ENCODE measurements around the gene FGFRL1.

The FGFRL1 gene

DNA sequence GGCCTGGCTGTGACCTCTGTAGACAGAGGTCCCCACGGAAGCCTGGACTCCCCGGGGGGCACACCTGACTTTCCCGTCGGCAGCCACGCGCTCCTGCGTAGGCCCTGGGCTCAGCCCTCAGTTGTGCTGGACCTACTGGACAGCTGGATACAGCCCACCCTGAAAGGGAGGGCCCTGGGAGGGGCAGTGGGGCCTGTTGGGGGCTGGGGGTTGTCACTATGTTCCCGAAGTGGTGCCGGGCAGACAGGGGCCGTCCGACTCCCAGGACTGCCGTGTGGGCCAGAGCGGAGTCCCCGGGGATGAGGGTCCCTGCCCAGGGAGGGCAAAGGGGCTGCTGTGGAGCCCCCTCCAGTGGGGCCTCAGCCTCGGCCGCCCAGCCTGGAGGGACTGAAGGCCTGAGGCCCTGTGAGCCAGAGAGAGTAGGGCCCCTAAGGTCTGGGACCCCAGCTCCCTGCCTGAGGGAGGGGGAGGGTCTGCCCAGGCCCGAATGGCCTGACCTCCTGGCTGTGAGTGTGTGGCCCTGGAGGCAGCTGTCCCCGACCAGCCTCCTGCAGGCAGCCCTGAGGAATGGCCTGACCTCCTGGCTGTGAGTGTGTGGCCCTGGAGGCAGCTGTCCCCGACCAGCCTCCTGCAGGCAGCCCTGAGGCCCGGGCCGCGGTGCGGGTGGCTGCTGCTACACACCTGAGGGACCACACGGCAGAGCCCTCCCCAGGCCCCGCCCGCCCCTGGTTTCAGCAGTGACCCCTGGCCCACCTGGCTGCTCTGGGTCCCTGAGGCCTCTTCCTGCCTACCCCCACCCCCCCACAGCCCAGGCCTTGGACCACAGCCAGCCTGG is 25.8 kb downstream of the FGFRL1 start:
- Histone ChIP-seq H3K4me3 (ENCODE audit: insufficient read length, low read depth) (no peak overlapping the region), H3K36me3 (ENCODE audit: insufficient read depth, insufficient read length, low read length) (no peaks in the 10 kb centered on the region), H3K9me3 (ENCODE audit: insufficient read depth, low read length) (no peaks in the 10 kb centered on the region), H3K27me3 (ENCODE audit: insufficient read depth, insufficient read length) (peaks cover 2% of the 10 kb centered on the region), H3K4me1 (ENCODE audit: insufficient read depth, insufficient read length) (peaks cover 45% of the 10 kb centered on the region), H3K9ac (ENCODE audit: insufficient read length, low read depth) (peak overlapping the region; percentile 37)
- no peak for DNase-seq (ENCODE audit: low read depth, low spot score)
- no peak for TF ChIP-seq SUZ12 (IDR thresholded peaks at IDR 0.05; ENCODE audit: extremely low read depth, insufficient read depth, insufficient read length)

DNA sequence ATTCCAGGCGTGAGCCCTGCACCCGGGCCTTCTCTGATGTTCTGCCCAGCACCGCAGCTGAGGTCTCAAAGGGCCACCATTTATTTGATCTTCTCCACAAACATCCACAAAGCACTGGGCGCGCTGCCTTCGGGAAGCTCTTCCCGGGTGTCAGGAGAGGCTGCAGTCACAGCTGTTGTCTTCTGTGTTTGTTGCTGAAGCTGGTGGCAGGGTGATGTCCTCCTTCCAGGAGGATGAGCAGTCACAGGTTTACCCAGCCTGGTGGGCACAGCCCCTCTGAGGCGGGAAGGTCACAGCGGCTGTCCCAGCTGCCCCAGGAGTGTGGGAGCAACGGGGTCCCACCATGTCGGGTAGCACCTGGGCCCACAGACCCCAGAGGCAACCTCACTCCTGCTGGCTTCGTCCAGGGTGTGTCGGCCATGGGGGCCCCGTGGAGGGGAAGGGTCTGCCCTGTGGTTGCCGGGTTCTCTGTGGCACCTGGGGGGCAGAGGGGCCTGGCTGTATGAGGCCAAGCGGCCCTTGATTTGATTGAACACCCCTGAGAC is 27.6 kb downstream of the FGFRL1 start:
- TF ChIP-seq YY1 (IDR thresholded peaks at IDR 0.05; ENCODE audit: insufficient read depth, insufficient read length) (no peak), ZNF274 (IDR thresholded peaks at IDR 0.05; ENCODE audit: low read depth, low read length) (no peak), SUZ12 (IDR thresholded peaks at IDR 0.05; ENCODE audit: extremely low read depth, insufficient read depth, insufficient read length) (no peak)
- peak overlapping the region; percentile 37 for H3K9ac ChIP-seq (ENCODE audit: insufficient read length, low read depth)
- peaks cover 7% of the 10 kb centered on the region for H3K27me3 ChIP-seq (ENCODE audit: insufficient read depth, insufficient read length)
- no peak for DNase-seq (ENCODE audit: low read depth, low spot score)
- H3K4me3 ChIP-seq (ENCODE audit: insufficient read length, low read depth): no peak overlapping the region
- no peaks in the 10 kb centered on the region for H3K36me3 ChIP-seq (ENCODE audit: insufficient read depth, insufficient read length, low read length)
- no peaks in the 10 kb centered on the region for H3K9me3 ChIP-seq (ENCODE audit: insufficient read depth, low read length)
- H3K4me1 ChIP-seq (ENCODE audit: insufficient read depth, insufficient read length): peaks cover 50% of the 10 kb centered on the region

DNA sequence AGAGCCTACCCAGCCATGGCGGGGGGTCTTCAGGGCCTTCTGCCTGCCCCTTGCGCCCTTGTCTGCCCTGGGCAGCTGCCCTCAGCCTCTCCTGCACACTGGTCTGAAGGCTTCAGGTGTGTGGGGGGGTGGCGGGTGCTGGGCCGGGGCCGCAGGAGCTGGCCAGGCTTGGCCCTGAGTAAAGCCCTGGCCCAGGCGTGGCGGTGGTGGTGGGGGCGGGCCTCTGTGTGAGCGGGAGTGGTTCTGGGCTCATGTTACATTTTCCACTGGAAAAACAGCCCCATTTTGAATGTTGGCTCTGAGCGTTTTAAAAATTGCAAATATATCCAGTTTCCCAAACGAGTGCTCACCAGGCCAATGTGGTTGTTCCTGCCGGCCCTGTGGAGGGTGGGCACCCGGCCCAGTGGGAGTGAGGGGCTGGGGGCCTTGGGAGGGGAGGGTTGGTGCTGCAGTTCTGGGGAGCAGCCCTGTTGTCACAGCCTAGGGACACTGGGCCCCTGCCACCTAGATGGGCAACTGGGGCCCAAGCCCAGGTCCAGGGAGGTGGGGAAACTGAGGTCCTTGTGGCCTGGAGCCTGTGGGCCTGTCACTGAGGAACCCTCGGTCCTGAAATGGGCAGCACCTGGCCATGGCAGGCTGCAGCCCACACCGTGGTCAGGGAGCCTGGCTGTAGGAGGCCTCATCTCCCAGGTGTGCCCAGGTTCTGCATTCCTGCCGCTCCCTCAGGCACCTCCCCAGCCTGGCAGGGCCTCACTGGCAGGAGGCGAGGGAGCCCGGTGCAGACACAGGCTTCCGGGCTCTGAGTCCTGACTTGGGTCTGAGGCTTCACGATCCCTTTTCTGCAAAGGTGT is 28.3 kb downstream of the FGFRL1 start:
- DNase-seq (ENCODE audit: low read depth, low spot score): no peak
- Histone ChIP-seq H3K27me3 (ENCODE audit: insufficient read depth, insufficient read length) (peaks cover 11% of the 10 kb centered on the region), H3K9ac (ENCODE audit: insufficient read length, low read depth) (peak overlapping the region; percentile 38), H3K9me3 (ENCODE audit: insufficient read depth, low read length) (no peaks in the 10 kb centered on the region), H3K4me3 (ENCODE audit: insufficient read length, low read depth) (no peak overlapping the region), H3K4me1 (ENCODE audit: insufficient read depth, insufficient read length) (peaks cover 53% of the 10 kb centered on the region), H3K36me3 (ENCODE audit: insufficient read depth, insufficient read length, low read length) (no peaks in the 10 kb centered on the region)
- TF ChIP-seq SUZ12 (IDR thresholded peaks at IDR 0.05; ENCODE audit: extremely low read depth, insufficient read depth, insufficient read length) (no peak), YY1 (IDR thresholded peaks at IDR 0.05; ENCODE audit: insufficient read depth, insufficient read length) (no peak), ZNF274 (IDR thresholded peaks at IDR 0.05; ENCODE audit: low read depth, low read length) (no peak)

DNA sequence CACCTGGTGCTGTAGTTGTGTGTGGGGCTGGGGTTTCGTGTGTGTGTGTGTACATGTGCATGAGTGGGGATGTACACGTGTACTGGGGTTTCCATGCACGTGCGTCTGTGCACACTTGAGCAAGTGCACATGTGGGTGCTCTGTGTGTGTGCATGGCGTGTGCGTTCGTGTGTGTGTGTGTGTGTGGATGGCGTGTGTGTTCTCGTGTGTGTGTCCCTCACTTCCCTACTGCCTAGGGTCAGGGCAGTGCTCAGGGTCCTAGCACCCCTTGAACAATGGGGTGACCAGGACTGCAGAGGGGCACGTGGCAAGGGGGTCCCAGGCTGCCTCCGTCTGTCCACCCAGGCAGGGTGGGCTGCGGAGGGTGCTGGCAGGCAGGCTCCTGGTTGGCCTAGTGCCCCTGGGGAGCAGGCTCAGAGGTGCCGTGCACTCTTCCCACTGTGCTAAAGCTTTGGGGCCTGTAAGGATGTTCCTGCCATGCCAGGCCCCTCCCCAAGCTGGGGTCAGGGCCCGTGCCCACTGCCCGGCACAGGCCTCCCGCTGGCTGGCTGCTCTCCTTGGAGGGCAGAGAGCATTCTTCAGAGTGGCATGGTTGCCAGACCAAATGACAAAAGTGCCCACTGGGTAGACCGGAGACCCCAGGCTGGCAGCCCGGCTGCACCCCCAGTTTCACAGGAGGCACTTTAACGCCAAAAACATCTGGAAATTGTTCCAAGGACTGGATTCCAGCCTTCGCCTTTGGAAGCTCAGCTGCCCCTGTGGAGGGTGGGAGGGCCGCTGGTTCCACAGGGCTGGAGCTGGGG is 29.1 kb downstream of the FGFRL1 start:
- no peaks in the 10 kb centered on the region for H3K36me3 ChIP-seq (ENCODE audit: insufficient read depth, insufficient read length, low read length)
- peaks cover 17% of the 10 kb centered on the region for H3K27me3 ChIP-seq (ENCODE audit: insufficient read depth, insufficient read length)
- no peak for TF ChIP-seq YY1 (IDR thresholded peaks at IDR 0.05; ENCODE audit: insufficient read depth, insufficient read length)
- TF ChIP-seq SUZ12 (IDR thresholded peaks at IDR 0.05; ENCODE audit: extremely low read depth, insufficient read depth, insufficient read length): no peak
- TF ChIP-seq ZNF274 (IDR thresholded peaks at IDR 0.05; ENCODE audit: low read depth, low read length): no peak
- DNase-seq (ENCODE audit: low read depth, low spot score): no peak
- H3K9ac ChIP-seq (ENCODE audit: insufficient read length, low read depth): peak overlapping the region; percentile 46
- H3K4me3 ChIP-seq (ENCODE audit: insufficient read length, low read depth): no peak overlapping the region
- H3K9me3 ChIP-seq (ENCODE audit: insufficient read depth, low read length): no peaks in the 10 kb centered on the region
- H3K4me1 ChIP-seq (ENCODE audit: insufficient read depth, insufficient read length): peaks cover 57% of the 10 kb centered on the region

DNA sequence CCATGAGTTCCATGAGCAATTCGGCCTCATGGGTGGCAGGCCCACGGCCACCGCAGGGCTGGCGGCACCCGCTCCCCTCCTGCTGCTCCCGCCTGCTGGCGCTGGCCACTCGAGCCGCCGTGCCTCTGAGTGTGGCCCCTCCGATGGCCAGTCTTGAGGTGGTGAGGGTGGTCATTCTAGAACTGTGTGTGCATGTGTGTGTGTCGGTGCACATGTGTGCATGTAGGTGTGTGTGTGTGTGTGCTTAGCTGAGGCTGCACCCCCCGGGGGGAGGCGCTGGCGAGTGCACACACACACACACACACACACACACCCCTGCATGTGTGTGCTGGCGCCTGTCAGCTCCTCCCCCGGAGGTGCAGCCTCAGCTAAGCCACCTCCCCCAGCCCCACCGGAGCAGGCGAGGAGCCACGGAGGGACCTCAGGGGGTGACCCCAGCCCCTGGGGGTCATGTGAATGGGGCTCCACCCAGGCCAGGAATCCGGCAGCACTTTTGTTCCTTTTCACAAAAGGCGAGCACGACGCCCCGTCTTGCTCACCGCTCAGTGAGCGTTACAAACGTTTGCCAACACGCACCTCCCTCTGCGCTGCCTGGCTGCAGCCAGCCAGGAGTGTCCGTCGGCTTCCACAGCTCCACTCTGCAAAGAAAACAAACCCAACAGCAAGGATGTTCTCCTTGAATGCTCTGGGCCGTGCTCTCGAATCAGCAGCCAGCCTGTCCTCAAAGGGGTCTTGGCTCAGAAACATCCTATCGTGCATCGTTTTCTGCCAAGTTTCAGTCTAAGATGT is 29.9 kb downstream of the FGFRL1 start:
- Histone ChIP-seq H3K4me1 (ENCODE audit: insufficient read depth, insufficient read length) (peaks cover 53% of the 10 kb centered on the region), H3K9me3 (ENCODE audit: insufficient read depth, low read length) (no peaks in the 10 kb centered on the region), H3K36me3 (ENCODE audit: insufficient read depth, insufficient read length, low read length) (no peaks in the 10 kb centered on the region), H3K4me3 (ENCODE audit: insufficient read length, low read depth) (no peak overlapping the region), H3K9ac (ENCODE audit: insufficient read length, low read depth) (peak overlapping the region; percentile 46), H3K27me3 (ENCODE audit: insufficient read depth, insufficient read length) (peaks cover 17% of the 10 kb centered on the region)
- TF ChIP-seq ZNF274 (IDR thresholded peaks at IDR 0.05; ENCODE audit: low read depth, low read length): no peak
- no peak for TF ChIP-seq SUZ12 (IDR thresholded peaks at IDR 0.05; ENCODE audit: extremely low read depth, insufficient read depth, insufficient read length)
- TF ChIP-seq YY1 (IDR thresholded peaks at IDR 0.05; ENCODE audit: insufficient read depth, insufficient read length): no peak
- no peak for DNase-seq (ENCODE audit: low read depth, low spot score)

DNA sequence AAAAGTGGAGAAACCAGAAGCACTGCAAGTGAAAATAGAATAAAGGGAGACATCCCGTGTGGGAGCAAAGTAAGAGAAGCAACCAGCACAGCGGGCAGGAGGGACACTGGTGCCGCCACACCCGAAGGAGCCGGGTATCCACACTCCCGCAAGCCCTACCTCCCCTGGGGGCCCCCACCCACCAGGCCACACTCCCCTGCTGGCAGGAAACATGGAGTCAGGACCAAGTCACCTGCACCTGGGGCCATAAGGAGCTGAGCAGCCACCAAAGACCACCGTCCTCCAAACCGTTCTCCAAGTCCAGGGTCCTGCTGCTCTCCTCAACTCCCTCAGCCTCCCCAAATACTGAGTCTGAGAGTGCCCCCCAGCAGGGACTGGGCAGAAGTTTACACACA is 30.5 kb downstream of the FGFRL1 start:
- no peaks in the 10 kb centered on the region for H3K36me3 ChIP-seq (ENCODE audit: insufficient read depth, insufficient read length, low read length)
- DNase-seq (ENCODE audit: low read depth, low spot score): no peak
- peaks cover 17% of the 10 kb centered on the region for H3K27me3 ChIP-seq (ENCODE audit: insufficient read depth, insufficient read length)
- H3K4me3 ChIP-seq (ENCODE audit: insufficient read length, low read depth): no peak overlapping the region
- TF ChIP-seq SUZ12 (IDR thresholded peaks at IDR 0.05; ENCODE audit: extremely low read depth, insufficient read depth, insufficient read length) (no peak), ZNF274 (IDR thresholded peaks at IDR 0.05; ENCODE audit: low read depth, low read length) (no peak), YY1 (IDR thresholded peaks at IDR 0.05; ENCODE audit: insufficient read depth, insufficient read length) (no peak)
- H3K9me3 ChIP-seq (ENCODE audit: insufficient read depth, low read length): no peaks in the 10 kb centered on the region
- H3K9ac ChIP-seq (ENCODE audit: insufficient read length, low read depth): peak overlapping the region; percentile 21
- peaks cover 52% of the 10 kb centered on the region for H3K4me1 ChIP-seq (ENCODE audit: insufficient read depth, insufficient read length)
